HCT116 (cell line): ENCODE results near the gene MAPKAP1. TPM values are rescaled to one million over a fixed set of nuclear protein-coding genes. Genes with fewer than 3 reads are reported as not detected.

Experiments
- ATAC-seq: fragments of 200-7000 bp; cut with Tn5 transposase; 2 replicates; pipeline ENCODE4 v1.9.1; 2020; ENCODE audit warnings: mild to moderate bottlenecking, moderate library complexity
- BruUV-seq: library from RNA; stranded (reverse); fragments of 400-500 nt; replicated peaks from 2 replicates; lab custom pipeline; 2021; lab: Mats Ljungman, UMichigan
- CTCF ChIA-PET: fragments of 300-600 bp; sonication (Branson Sonifier 250); formaldehyde crosslinking; loops from one replicate; lab custom pipeline; 2021; ENCODE audit warnings: antibody characterized with exemption; lab: Charles Lee
- POLR2A ChIA-PET: fragments of 300-600, 350-600 bp; sonication (Branson Sonifier 250); formaldehyde crosslinking; loops from one replicate; lab custom pipeline; 2021; ENCODE audit warnings: antibody characterized with exemption; lab: Charles Lee
- RAD21 ChIA-PET, 2 experiments: fragments of 300-600 bp; sonication (Branson Sonifier 250); formaldehyde crosslinking; loops; one replicate each; lab custom pipeline; 2023; ENCODE audit warnings: low total read pairs in 2 of 2; ENCODE audit not compliant: uncharacterized antibody in 2 of 2, unreplicated experiment in 2 of 2, low non-redundant PET in 1 of 2; lab: Charles Lee
- DNase-seq: peaks from one replicate; pipeline ENCODE4 v3.0.0-alpha.2; 2010; ENCODE audit warnings: low read depth, low spot score
- H2AFZ ChIP-seq: fragments of 200-600 bp; shearing (Covaris generic), sonication (generic); 2 replicates; pipeline ENCODE4 v1.6.1; 2017; ENCODE audit warnings: low read depth, mixed run types, mixed read lengths, antibody characterized with exemption, low read length; ENCODE audit not compliant: poor library complexity, severe bottlenecking
- H3K27ac ChIP-seq: 2 replicates; pipeline ENCODE4 v1.5.1; 2012; ENCODE audit warnings: low read depth, low read length
- H3K27me3 ChIP-seq: fragments of 200-600 bp; sonication (generic); 2 replicates; pipeline ENCODE4 v1.6.1; 2016; ENCODE audit warnings: mixed run types, low read length, mixed read lengths; ENCODE audit not compliant: insufficient read depth
- H3K36me3 ChIP-seq, 2 experiments: fragments of 200-500 bp in 1 of 2; fragments of 200-600 bp in 1 of 2; sonication (Bioruptor generic) in 1 of 2; sonication (generic) in 1 of 2; 2 replicates each; pipeline versions ENCODE4 v1.5.1 to v1.6.1; 2014 to 2016; ENCODE audit warnings: low read length in 2 of 2, inconsistent platforms in 1 of 2, mixed read lengths in 1 of 2, mixed run types in 1 of 2; ENCODE audit not compliant: insufficient read depth in 2 of 2, control insufficient read depth in 1 of 2
- H3K4me1 ChIP-seq, 2 experiments: fragments of 200-600 bp in 1 of 2; sonication (generic) in 1 of 2; 2 replicates each; pipeline versions ENCODE4 v1.5.1 to v1.6.1; 2012 to 2017; ENCODE audit warnings: low read length in 2 of 2, inconsistent platforms in 1 of 2, mild to moderate bottlenecking in 1 of 2, mixed read lengths in 1 of 2, mixed run types in 1 of 2, moderate library complexity in 1 of 2; ENCODE audit not compliant: insufficient read depth in 2 of 2, control insufficient read depth in 1 of 2
- H3K4me2 ChIP-seq: fragments of 200-600 bp; sonication (generic); 2 replicates; pipeline ENCODE4 v1.6.1; 2017; ENCODE audit warnings: mixed run types, low read length, mixed read lengths
- H3K4me3 ChIP-seq, 2 experiments: fragments of 200-600 bp in 1 of 2; sonication (generic) in 1 of 2; replicated peaks in 1 of 2; 2 replicates each; pipeline ENCODE4 v1.5.1; 2011 to 2016; ENCODE audit warnings: low read length in 2 of 2, control low read depth in 1 of 2, low read depth in 1 of 2, mild to moderate bottlenecking in 1 of 2, mixed read lengths in 1 of 2, mixed run types in 1 of 2
- H3K79me2 ChIP-seq: fragments of 200-600 bp; sonication (generic); 2 replicates; pipeline ENCODE4 v1.6.1; 2017; ENCODE audit warnings: mild to moderate bottlenecking, mixed run types, low read length, moderate library complexity, mixed read lengths; ENCODE audit not compliant: insufficient read depth
- H3K9ac ChIP-seq: fragments of 200-600 bp; sonication (generic); 2 replicates; pipeline ENCODE4 v1.6.1; 2016; ENCODE audit warnings: low read length, mixed read lengths
- H3K9me2 ChIP-seq: fragments of 200-600 bp; sonication (generic), shearing (Covaris generic); 2 replicates; pipeline ENCODE4 v1.6.1; 2017; ENCODE audit warnings: mixed run types, mild to moderate bottlenecking, moderate library complexity; ENCODE audit not compliant: insufficient read depth
- H3K9me3 ChIP-seq, 2 experiments: fragments of 200-500 bp in 1 of 2; fragments of 200-600 bp in 1 of 2; sonication (Bioruptor generic) in 1 of 2; sonication (generic) in 1 of 2; 2 replicates each; pipeline ENCODE4 v1.6.1; 2014 to 2017; ENCODE audit warnings: low read length in 2 of 2, mixed read lengths in 2 of 2, inconsistent platforms in 1 of 2, low read depth in 1 of 2, mild to moderate bottlenecking in 1 of 2, mixed run types in 1 of 2, moderate library complexity in 1 of 2; ENCODE audit not compliant: control insufficient read depth in 1 of 2, insufficient read depth in 1 of 2
- H4K20me1 ChIP-seq: fragments of 200-600 bp; sonication (generic), shearing (Covaris generic); 2 replicates; pipeline ENCODE4 v1.6.1; 2017; ENCODE audit warnings: mixed run types, mild to moderate bottlenecking, moderate library complexity; ENCODE audit not compliant: insufficient read depth
- CBX3 ChIP-seq: IDR thresholded peaks from 2 replicates; pipeline ENCODE4 v1.6.1; 2012; ENCODE audit warnings: low read depth
- CEBPB ChIP-seq: IDR thresholded peaks from 2 replicates; pipeline ENCODE4 v1.6.1; 2012; ENCODE audit warnings: low read depth
- EGR1 ChIP-seq: IDR thresholded peaks from 2 replicates; pipeline ENCODE4 v1.6.1; 2012; ENCODE audit warnings: low read depth
- EZH2 ChIP-seq: fragments of 200-600 bp; sonication (generic); IDR thresholded peaks from 2 replicates; pipeline ENCODE4 v1.6.1; 2017; ENCODE audit warnings: antibody characterized with exemption, mixed run types
- FOSL1 ChIP-seq: IDR thresholded peaks from 2 replicates; pipeline ENCODE4 v1.6.1; 2012; ENCODE audit warnings: low read depth
- MAX ChIP-seq: IDR thresholded peaks from 2 replicates; pipeline ENCODE4 v1.6.1; 2012
- POLR2A ChIP-seq: IDR thresholded peaks from 2 replicates; pipeline ENCODE4 v1.7.0; 2011; ENCODE audit warnings: borderline replicate concordance; ENCODE audit not compliant: insufficient read depth, insufficient read length; ENCODE audit errors: extremely low read depth
- REST ChIP-seq: IDR thresholded peaks from 2 replicates; pipeline ENCODE4 v1.6.1; 2012; ENCODE audit warnings: low read depth
- SIN3A ChIP-seq: IDR thresholded peaks from 2 replicates; pipeline ENCODE4 v1.6.1; 2012; ENCODE audit warnings: low read depth
- YY1 ChIP-seq: IDR thresholded peaks from 2 replicates; pipeline ENCODE4 v1.6.1; 2011; ENCODE audit warnings: low read length, low read depth, moderate library complexity, mild to moderate bottlenecking; ENCODE audit not compliant: insufficient replicate concordance; ENCODE audit errors: extremely low read depth
- ZFX ChIP-seq: fragments of 450-650 bp; IDR thresholded peaks from 2 replicates; pipeline ENCODE4 v1.6.1; 2017
- intact Hi-C: fragments of 100-400 bp; cut with micrococcal nuclease; formaldehyde crosslinking; loops from 2 replicates; pipeline ENCODE4 v1.10.0; 2022
- total RNA-seq: library from RNA; stranded (reverse); gene quantifications from one replicate; pipeline ENCODE4 v1.2.1, GENCODE V29; 2021; ENCODE audit not compliant: unreplicated experiment
- TF ChIP-seq, protein P1 (sequence below), 3 experiments: fragments of 200-600 bp in 1 of 3; sonication (generic) in 1 of 3; IDR thresholded peaks in 2 of 3; conservative IDR thresholded peaks in 1 of 3; 2 replicates each; pipeline ENCODE4 v1.5.1; 2012 to 2017; ENCODE audit warnings: low read depth in 2 of 3, low read length in 2 of 3, antibody characterized with exemption in 1 of 3, borderline replicate concordance in 1 of 3, control low read depth in 1 of 3, mild to moderate bottlenecking in 1 of 3, mixed read lengths in 1 of 3, mixed run types in 1 of 3, moderate library complexity in 1 of 3; ENCODE audit not compliant: insufficient read depth in 1 of 3

The MAPKAP1 gene
- total RNA-seq, 1 experiment from 2014 or later, result 72.5 TPM

DNA sequence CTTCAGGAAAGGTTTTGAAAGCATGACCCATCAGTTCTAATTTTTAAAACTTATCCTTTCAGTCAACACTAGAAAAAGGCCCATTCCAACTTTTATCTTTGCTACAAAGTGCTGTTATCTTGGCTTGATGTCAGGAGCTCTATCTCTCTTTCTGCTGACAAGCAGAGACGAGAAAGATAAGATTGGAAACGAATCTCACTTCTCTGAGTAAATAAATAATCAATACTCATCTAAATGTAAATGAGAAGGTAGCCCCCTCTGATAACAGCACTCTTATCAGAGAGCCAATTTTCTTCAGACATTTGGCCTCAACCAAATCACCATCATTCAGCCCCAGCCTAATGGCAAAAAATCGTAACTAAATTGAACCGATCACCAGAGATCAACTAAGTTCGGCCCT lies 191.7 kb downstream of the MAPKAP1 start (continued):
- no peak for TF ChIP-seq REST
- no peak for TF ChIP-seq FOSL1
- TF ChIP-seq MAX, result no peak
- TF ChIP-seq YY1, result no peak
- TF ChIP-seq, protein P1, sequence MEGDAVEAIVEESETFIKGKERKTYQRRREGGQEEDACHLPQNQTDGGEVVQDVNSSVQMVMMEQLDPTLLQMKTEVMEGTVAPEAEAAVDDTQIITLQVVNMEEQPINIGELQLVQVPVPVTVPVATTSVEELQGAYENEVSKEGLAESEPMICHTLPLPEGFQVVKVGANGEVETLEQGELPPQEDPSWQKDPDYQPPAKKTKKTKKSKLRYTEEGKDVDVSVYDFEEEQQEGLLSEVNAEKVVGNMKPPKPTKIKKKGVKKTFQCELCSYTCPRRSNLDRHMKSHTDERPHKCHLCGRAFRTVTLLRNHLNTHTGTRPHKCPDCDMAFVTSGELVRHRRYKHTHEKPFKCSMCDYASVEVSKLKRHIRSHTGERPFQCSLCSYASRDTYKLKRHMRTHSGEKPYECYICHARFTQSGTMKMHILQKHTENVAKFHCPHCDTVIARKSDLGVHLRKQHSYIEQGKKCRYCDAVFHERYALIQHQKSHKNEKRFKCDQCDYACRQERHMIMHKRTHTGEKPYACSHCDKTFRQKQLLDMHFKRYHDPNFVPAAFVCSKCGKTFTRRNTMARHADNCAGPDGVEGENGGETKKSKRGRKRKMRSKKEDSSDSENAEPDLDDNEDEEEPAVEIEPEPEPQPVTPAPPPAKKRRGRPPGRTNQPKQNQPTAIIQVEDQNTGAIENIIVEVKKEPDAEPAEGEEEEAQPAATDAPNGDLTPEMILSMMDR (IDR thresholded peaks at IDR 0.05 in 2 of 3, conservative IDR thresholded peaks at IDR 0.05 in 1 of 3; ENCODE audit: borderline replicate concordance in 1 of 3, insufficient read depth in 1 of 3, low read depth in 2 of 3, low read length in 2 of 3), result no peak
- no peak for TF ChIP-seq SIN3A

DNA sequence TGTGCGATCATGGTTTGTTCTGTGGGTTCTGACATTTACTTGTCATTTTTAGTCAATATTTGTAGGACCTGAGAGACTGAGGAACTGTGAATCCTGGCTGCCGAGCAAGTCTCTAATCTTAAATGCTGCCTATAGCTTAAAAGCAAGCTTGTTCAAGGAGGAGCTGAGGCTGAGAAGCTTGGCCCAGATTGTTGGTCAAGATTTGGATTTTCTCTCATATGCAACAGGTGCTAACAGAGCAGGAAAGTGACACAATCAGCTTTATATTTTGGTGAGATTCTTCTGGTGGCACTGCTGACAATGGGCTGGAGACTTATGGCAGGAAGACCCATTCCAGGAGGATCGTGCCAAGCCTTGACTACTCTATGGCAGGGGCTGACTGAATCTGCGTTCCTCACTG lies 192.5 kb downstream of the MAPKAP1 start:
- Histone ChIP-seq H3K4me1 (peaks cover 17 to 20% of the 10 kb centered on the region in 2 experiments), H3K9me3 (no peaks in the 10 kb centered on the region), H3K36me3 (no peaks in the 10 kb centered on the region), H3K4me3 (no peak overlapping the region), H4K20me1 (no peaks in the 10 kb centered on the region), H3K9me2 (no peaks in the 10 kb centered on the region), H3K9ac (peak overlapping the region; percentile 56; the same call in 1 of the 2 replicates), H3K27me3 (no peaks in the 10 kb centered on the region), H3K4me2 (peak overlapping the region; percentile 77), H2AFZ (no peak overlapping the region), H3K79me2 (no peaks in the 10 kb centered on the region), H3K27ac (no peak overlapping the region)
- DNase-seq, result no peak
- TF ChIP-seq CEBPB (no peak), CBX3 (no peak), POLR2A (no peak), MAX (no peak), ZFX (no peak), EZH2 (no peak), SIN3A (no peak), YY1 (no peak), REST (no peak), EGR1 (no peak)
- no peak for ATAC-seq
- ChIA-PET POLR2A (no interaction called here), CTCF (no interaction called here), RAD21 (no interaction called here)
- no TSS peak for BruUV-seq
- intact Hi-C loops, result no loop called here
